ENCODE measurements around the gene NCDN. TPM values are rescaled to one million over a fixed set of nuclear protein-coding genes. Genes with fewer than 3 reads are reported as not detected.

The NCDN gene
- total RNA-seq, 2 donors from 2014 or later, result 21.0 to 39.0 TPM

GRCh38 chr1:35570589-35571137, 13.1 kb downstream of the NCDN start:
- ATAC-seq (ENCODE audit: insufficient number of reproducible peaks, low FRiP score, low read depth) (no peak), DNase-seq (ENCODE audit: low spot score) (no peak)
- Histone ChIP-seq H3K27ac (no peak overlapping the region), H3K4me1 (ENCODE audit: control insufficient read depth in 1 of 2, low read depth in 2 of 2) (peaks cover 3 to 14% of the 10 kb centered on the region in 2 donors), H3K4me3 (no peak overlapping the region), H3K27me3 (replicated peaks; ENCODE audit: insufficient read depth) (no peaks in the 10 kb centered on the region), H3K36me3 (peaks cover 3% of the 10 kb centered on the region), H3K9me3 (no peaks in the 10 kb centered on the region)
- no peak for TF ChIP-seq CTCF (IDR thresholded peaks at IDR 0.05)

- ATAC-seq (ENCODE audit: insufficient number of reproducible peaks, low FRiP score, low read depth) (no peak), DNase-seq (ENCODE audit: low spot score) (no peak)
- no peak overlapping the region for H3K27ac ChIP-seq
- no peaks in the 10 kb centered on the region for H3K27me3 ChIP-seq (replicated peaks; ENCODE audit: insufficient read depth)
- no peaks in the 10 kb centered on the region for H3K36me3 ChIP-seq
- H3K4me1 ChIP-seq (ENCODE audit: control insufficient read depth in 1 of 2, low read depth in 2 of 2), result peaks cover 3 to 14% of the 10 kb centered on the region in 2 donors
- no peaks in the 10 kb centered on the region for H3K9me3 ChIP-seq
- H3K4me3 ChIP-seq, result no peak overlapping the region
- no peak for TF ChIP-seq CTCF (IDR thresholded peaks at IDR 0.05)
Observed at GRCh38 chr1:35571263-35571662, 13.7 kb downstream of the NCDN start.

- TF ChIP-seq CTCF (IDR thresholded peaks at IDR 0.05), result no peak
- ATAC-seq (ENCODE audit: insufficient number of reproducible peaks, low FRiP score, low read depth), result no peak
- H3K27me3 ChIP-seq (replicated peaks; ENCODE audit: insufficient read depth), result peaks cover 5% of the 10 kb centered on the region
- no peak overlapping the region for H3K4me3 ChIP-seq
- no peaks in the 10 kb centered on the region for H3K9me3 ChIP-seq
- DNase-seq (ENCODE audit: low spot score), result no peak
- no peak overlapping the region for H3K27ac ChIP-seq
- H3K36me3 ChIP-seq, result no peaks in the 10 kb centered on the region
- H3K4me1 ChIP-seq (ENCODE audit: control insufficient read depth in 1 of 2, low read depth in 2 of 2), result peaks cover 3 to 21% of the 10 kb centered on the region in 2 donors
Observed at GRCh38 chr1:35572296-35572695, 14.7 kb downstream of the NCDN start.

- no peaks in the 10 kb centered on the region for H3K36me3 ChIP-seq
- H3K27me3 ChIP-seq (replicated peaks; ENCODE audit: insufficient read depth), result peaks cover 5% of the 10 kb centered on the region
- TF ChIP-seq CTCF (IDR thresholded peaks at IDR 0.05), result no peak
- H3K9me3 ChIP-seq, result no peaks in the 10 kb centered on the region
- no peak for ATAC-seq (ENCODE audit: insufficient number of reproducible peaks, low FRiP score, low read depth)
- H3K4me1 ChIP-seq (ENCODE audit: control insufficient read depth in 1 of 2, low read depth in 2 of 2), result peaks cover 3 to 33% of the 10 kb centered on the region in 2 donors
- DNase-seq (ENCODE audit: low spot score), result no peak
- H3K27ac ChIP-seq, result no peak within 1 kb of the TSS
- H3K4me3 ChIP-seq, result peak within 1 kb of the TSS; percentile 71
Observed at GRCh38 chr1:35573198-35574124, 15.9 kb downstream of the NCDN start, which contains the start of gene TFAP2E. Gene TFAP2E (plus strand): TSS chr1:35573314. CDS start chr1:35573578, 264 bp downstream.

- peaks cover 5% of the 10 kb centered on the region for H3K27me3 ChIP-seq (replicated peaks; ENCODE audit: insufficient read depth)
- no peak for DNase-seq (ENCODE audit: low spot score)
- no peaks in the 10 kb centered on the region for H3K9me3 ChIP-seq
- no peak for ATAC-seq (ENCODE audit: insufficient number of reproducible peaks, low FRiP score, low read depth)
- H3K4me3 ChIP-seq, result no peak overlapping the region
- no peak for TF ChIP-seq CTCF (IDR thresholded peaks at IDR 0.05)
- H3K36me3 ChIP-seq, result no peaks in the 10 kb centered on the region
- no peak overlapping the region for H3K27ac ChIP-seq
- H3K4me1 ChIP-seq (ENCODE audit: control insufficient read depth in 1 of 2, low read depth in 2 of 2), result peaks cover 3 to 35% of the 10 kb centered on the region in 2 donors
Observed at GRCh38 chr1:35574125-35574654, 16.6 kb downstream of the NCDN start.
